Peyer's patch (tissue), 4 donors: ENCODE results near the gene SUSD4. TPM values are rescaled to one million over a fixed set of nuclear protein-coding genes. Genes with fewer than 3 reads are reported as not detected.

Experiments used
- DNase-seq, 3 donors: peaks; one replicate each; pipeline ENCODE4 v3.0.0-alpha.2; 2017 to 2019
- H3K27ac ChIP-seq, 4 donors: fragments of 200-600 bp; sonication (generic); one replicate each; pipeline ENCODE4 v1.5.1; 2016 to 2019
- H3K27me3 ChIP-seq, 2 donors: fragments of 200-600 bp; sonication (generic); one replicate each; pipeline ENCODE4 v1.5.1; 2019
- H3K36me3 ChIP-seq, 3 donors: fragments of 200-600 bp; sonication (generic); one replicate each; pipeline ENCODE4 v1.5.1; 2016 to 2019
- H3K4me1 ChIP-seq, 4 donors: fragments of 200-600 bp; sonication (generic); one replicate each; pipeline ENCODE4 v1.5.1; 2016 to 2019
- H3K4me3 ChIP-seq, 4 donors: fragments of 200-600 bp; sonication (generic); 1 replicate in 3 of 4; 2 replicates in 1 of 4; pipeline ENCODE4 v1.5.1; 2016 to 2019; ENCODE audit warnings: mild to moderate bottlenecking in 1 of 4
- H3K9me3 ChIP-seq, 4 donors: fragments of 200-600 bp; sonication (generic); one replicate each; pipeline ENCODE4 v1.5.1; 2016 to 2019; ENCODE audit warnings: mild to moderate bottlenecking in 1 of 4
- POLR2A ChIP-seq, 2 donors: fragments of 450-650 bp; IDR thresholded peaks; one replicate each; pipeline ENCODE4 v1.5.1; 2017; ENCODE audit warnings: antibody characterized with exemption in 2 of 2, mild to moderate bottlenecking in 2 of 2, moderate library complexity in 2 of 2
- total RNA-seq, 4 donors: library from RNA; depleted of rRNA; stranded (reverse); fragments of >200 nt; gene quantifications; one replicate each; pipeline ENCODE4 v1.1.0, GENCODE V29; 2016
- TF ChIP-seq, protein P1 (sequence below), 6 experiments: fragments of 450-650 bp in 4 of 6; fragments of 200-600 bp in 2 of 6; sonication (generic) in 1 of 6; IDR thresholded peaks; one replicate each; pipeline ENCODE4 v1.5.1; 2017 to 2019; ENCODE audit warnings: antibody characterized with exemption in 6 of 6, mild to moderate bottlenecking in 3 of 6, moderate library complexity in 1 of 6

SUSD4 gene
- total RNA-seq, 4 donors from 2014 or later = 0.54 TPM; not detected in 3

DNA sequence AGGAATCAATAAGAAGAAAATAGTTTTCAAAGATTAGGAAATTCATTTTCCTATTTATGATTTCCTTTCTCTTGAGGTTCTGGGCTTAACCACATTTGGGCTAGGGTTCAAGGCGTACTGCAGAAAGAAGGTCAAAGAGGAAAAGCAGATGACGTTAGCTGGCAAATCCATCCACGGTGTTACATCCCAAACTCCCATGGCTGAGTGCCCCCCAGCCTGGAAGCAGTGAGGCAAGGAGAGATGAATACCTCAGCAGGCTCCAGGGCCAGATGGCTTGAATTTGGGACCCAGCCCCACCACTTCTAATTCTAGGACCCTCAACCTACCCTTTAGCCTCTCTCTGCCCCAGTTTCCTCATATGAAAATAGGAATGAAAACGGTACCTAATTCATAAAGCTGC, 17.7 kb downstream of the SUSD4 start:
- H3K4me1 ChIP-seq = no peaks in the 10 kb centered on the region
- DNase-seq = no peak
- H3K36me3 ChIP-seq = no peaks in the 10 kb centered on the region
- TF ChIP-seq POLR2A (IDR thresholded peaks at IDR 0.05) = no peak
- TF ChIP-seq, protein P1, sequence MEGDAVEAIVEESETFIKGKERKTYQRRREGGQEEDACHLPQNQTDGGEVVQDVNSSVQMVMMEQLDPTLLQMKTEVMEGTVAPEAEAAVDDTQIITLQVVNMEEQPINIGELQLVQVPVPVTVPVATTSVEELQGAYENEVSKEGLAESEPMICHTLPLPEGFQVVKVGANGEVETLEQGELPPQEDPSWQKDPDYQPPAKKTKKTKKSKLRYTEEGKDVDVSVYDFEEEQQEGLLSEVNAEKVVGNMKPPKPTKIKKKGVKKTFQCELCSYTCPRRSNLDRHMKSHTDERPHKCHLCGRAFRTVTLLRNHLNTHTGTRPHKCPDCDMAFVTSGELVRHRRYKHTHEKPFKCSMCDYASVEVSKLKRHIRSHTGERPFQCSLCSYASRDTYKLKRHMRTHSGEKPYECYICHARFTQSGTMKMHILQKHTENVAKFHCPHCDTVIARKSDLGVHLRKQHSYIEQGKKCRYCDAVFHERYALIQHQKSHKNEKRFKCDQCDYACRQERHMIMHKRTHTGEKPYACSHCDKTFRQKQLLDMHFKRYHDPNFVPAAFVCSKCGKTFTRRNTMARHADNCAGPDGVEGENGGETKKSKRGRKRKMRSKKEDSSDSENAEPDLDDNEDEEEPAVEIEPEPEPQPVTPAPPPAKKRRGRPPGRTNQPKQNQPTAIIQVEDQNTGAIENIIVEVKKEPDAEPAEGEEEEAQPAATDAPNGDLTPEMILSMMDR (IDR thresholded peaks at IDR 0.05) = no peak
- H3K4me3 ChIP-seq = no peak overlapping the region
- no peaks in the 10 kb centered on the region for H3K27me3 ChIP-seq
- no peak overlapping the region for H3K27ac ChIP-seq
- H3K9me3 ChIP-seq = no peaks in the 10 kb centered on the region

DNA sequence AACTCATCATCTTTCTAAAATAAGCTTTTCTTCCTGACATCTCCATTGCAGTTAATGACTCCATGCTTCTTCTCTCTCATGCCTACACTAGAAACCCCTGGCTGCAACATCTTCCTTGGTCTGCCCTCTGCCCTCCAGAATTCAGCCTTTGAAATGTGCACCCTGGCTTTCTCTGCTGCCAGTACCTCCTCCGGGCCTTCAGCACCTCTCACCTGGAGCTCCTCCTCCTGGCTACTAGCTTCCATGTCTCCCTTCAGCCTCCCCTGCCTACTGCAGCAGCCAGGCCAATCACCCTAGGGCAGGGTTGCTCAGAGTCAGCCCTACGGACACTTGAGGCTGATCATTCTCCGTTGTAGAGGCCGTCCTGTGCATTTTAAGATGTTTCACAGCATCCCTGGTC, 18.3 kb downstream of the SUSD4 start:
- Histone ChIP-seq H3K27ac (no peak overlapping the region), H3K4me1 (no peaks in the 10 kb centered on the region), H3K36me3 (no peaks in the 10 kb centered on the region), H3K4me3 (no peak overlapping the region), H3K27me3 (no peaks in the 10 kb centered on the region), H3K9me3 (no peaks in the 10 kb centered on the region)
- TF ChIP-seq, protein P1 (IDR thresholded peaks at IDR 0.05) = no peak
- TF ChIP-seq POLR2A (IDR thresholded peaks at IDR 0.05) = no peak
- no peak for DNase-seq

DNA sequence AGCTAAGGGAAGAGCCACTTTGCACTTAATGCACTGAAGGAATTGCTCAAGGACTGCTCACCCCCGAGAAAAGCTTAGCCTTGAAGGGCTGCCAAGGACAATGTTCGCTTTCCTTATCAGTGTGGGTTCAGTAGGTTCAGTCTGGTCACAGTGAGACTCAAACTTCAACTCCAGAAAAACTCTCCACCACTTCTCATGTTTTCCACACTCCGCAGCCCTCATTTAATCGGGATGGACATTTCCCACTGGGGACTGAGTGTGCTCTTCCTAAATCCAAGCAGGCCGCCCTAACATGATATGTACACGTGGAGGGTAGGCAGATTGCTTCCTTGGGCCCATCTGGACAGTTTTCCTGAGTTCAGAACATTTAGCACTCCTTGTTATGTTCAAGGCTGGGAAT, 19.5 kb downstream of the SUSD4 start:
- no peak for DNase-seq
- Histone ChIP-seq H3K27me3 (no peaks in the 10 kb centered on the region), H3K4me3 (no peak overlapping the region), H3K36me3 (no peaks in the 10 kb centered on the region), H3K4me1 (no peaks in the 10 kb centered on the region), H3K27ac (no peak overlapping the region), H3K9me3 (no peaks in the 10 kb centered on the region)
- TF ChIP-seq, protein P1 (IDR thresholded peaks at IDR 0.05) = no peak
- TF ChIP-seq POLR2A (IDR thresholded peaks at IDR 0.05) = no peak

DNA sequence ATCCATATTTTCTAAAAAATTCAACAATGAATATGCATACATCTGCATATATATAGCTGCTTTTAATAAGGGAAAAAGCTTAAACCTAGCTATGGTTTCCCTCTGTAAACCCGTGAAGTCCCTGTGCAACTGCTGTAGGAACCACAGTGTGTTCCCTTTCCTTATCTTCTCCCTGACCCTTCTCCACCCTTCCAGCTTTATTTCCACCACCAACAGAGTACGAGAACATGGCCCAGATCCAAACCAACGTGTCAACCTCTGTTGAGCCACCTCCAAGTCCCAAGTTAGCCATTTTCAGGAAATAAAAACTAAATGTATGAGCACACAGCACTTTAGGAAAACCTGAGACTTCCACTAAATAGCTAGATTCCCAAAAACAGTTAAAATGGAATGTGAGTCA, 20.3 kb downstream of the SUSD4 start:
- Histone ChIP-seq H3K27me3 (no peaks in the 10 kb centered on the region), H3K4me1 (no peaks in the 10 kb centered on the region), H3K9me3 (no peaks in the 10 kb centered on the region), H3K36me3 (no peaks in the 10 kb centered on the region), H3K27ac (no peak overlapping the region), H3K4me3 (no peak overlapping the region)
- TF ChIP-seq POLR2A (IDR thresholded peaks at IDR 0.05) = no peak
- TF ChIP-seq, protein P1 (IDR thresholded peaks at IDR 0.05) = no peak
- DNase-seq = no peak

DNA sequence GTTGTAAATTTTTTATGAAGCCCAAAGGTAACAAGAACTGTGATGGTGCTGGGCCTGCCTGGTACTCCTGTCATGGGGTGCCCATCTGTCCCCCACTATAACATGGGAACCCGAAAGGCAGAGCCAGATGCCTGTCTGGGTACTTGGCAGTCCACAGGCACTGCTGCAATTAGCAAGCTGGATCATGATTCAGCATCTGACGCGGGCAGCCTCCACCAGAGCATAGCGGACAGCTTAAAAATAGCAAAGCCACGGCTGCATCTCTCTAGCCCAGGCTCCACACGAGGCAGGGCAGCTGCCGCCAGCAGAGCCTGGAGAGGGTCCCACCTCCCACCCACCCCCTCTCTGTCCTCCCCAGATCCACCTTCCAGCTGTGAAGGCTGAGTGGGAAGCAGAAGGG, 22.9 kb downstream of the SUSD4 start:
- DNase-seq = no peak
- no peak overlapping the region for H3K27ac ChIP-seq

More for the DNA sequence above, 22.9 kb downstream of the SUSD4 start:
- Histone ChIP-seq H3K9me3 (no peaks in the 10 kb centered on the region), H3K36me3 (no peaks in the 10 kb centered on the region), H3K4me3 (no peak overlapping the region), H3K27me3 (no peaks in the 10 kb centered on the region), H3K4me1 (no peaks in the 10 kb centered on the region)
- TF ChIP-seq POLR2A (IDR thresholded peaks at IDR 0.05) = no peak
- TF ChIP-seq, protein P1 (IDR thresholded peaks at IDR 0.05) = no peak
